ENCODE data around the gene FGD2. TPM values are rescaled to one million over a fixed set of nuclear protein-coding genes. Genes with fewer than 3 reads are reported as not detected.

FGD2 gene
- total and polyA plus RNA-seq, 2 donors (not counting 3 experiments of a cell fraction or from before 2014, with no cell fraction given): not detected

GRCh38 chr6:37006793-37007339 is 1.4 kb downstream of the FGD2 start:
- Histone ChIP-seq H3K4me2 (ENCODE audit: insufficient read depth, low read length) (no peak overlapping the region), H3K9ac (replicated peaks; ENCODE audit: extremely low read depth, insufficient read depth, low read length) (no peak overlapping the region), H3K9me3 (replicated peaks; ENCODE audit: control insufficient read depth, insufficient read depth, low read length) (no peaks in the 10 kb centered on the region), H3K27me3 (ENCODE audit: control insufficient read depth in 2 of 2, insufficient read depth in 2 of 2, low read length in 2 of 2) (peaks cover 0 to 4% of the 10 kb centered on the region in 2 experiments), H3K79me2 (ENCODE audit: control insufficient read depth, insufficient read depth, low read length) (no peaks in the 10 kb centered on the region), H3K4me1 (ENCODE audit: control insufficient read depth, extremely low read depth, insufficient read depth, low read length) (no peaks in the 10 kb centered on the region), H3K27ac (ENCODE audit: insufficient read depth, low read depth, low read length) (no peak overlapping the region), H3K36me3 (ENCODE audit: control insufficient read depth in 2 of 2, extremely low read depth in 1 of 2, insufficient read depth in 2 of 2, low read length in 2 of 2) (no peaks in the 10 kb centered on the region), H4K20me1 (replicated peaks; ENCODE audit: control insufficient read depth, extremely low read depth, insufficient read depth, low read length) (no peaks in the 10 kb centered on the region), H3K9me1 (replicated peaks; ENCODE audit: control insufficient read depth, extremely low read depth, insufficient read depth, low read length) (no peaks in the 10 kb centered on the region), H2AFZ (ENCODE audit: low read depth, low read length) (no peak overlapping the region), H3K4me3 (replicated peaks in 1 of 3; ENCODE audit: insufficient read depth in 1 of 3, low read depth in 1 of 3, low read length in 3 of 3) (no peak overlapping the region)
- TF ChIP-seq MYC (IDR thresholded peaks at IDR 0.05; ENCODE audit: low read depth, low read length) (no peak), FOS (IDR thresholded peaks at IDR 0.05; ENCODE audit: borderline replicate concordance, insufficient read depth, low read length) (no peak), POLR2A (IDR thresholded peaks at IDR 0.05; ENCODE audit: low read depth, low read length) (no peak), GATA2 (IDR thresholded peaks at IDR 0.05; ENCODE audit: insufficient read depth, insufficient read length, low read depth, low read length) (no peak), EZH2 (IDR thresholded peaks at IDR 0.05; ENCODE audit: borderline replicate concordance, low read depth, low read length, severe bottlenecking) (no peak), JUN (IDR thresholded peaks at IDR 0.05; ENCODE audit: borderline replicate concordance, insufficient read depth, insufficient read length, low read depth) (no peak), CTCF (IDR thresholded peaks at IDR 0.05; ENCODE audit: extremely low read depth in 1 of 2, insufficient read depth in 1 of 2, low read depth in 1 of 2, low read length in 2 of 2) (no peak), MAX (IDR thresholded peaks at IDR 0.05; ENCODE audit: insufficient read depth, insufficient read length) (no peak), POLR2AphosphoS5 (IDR thresholded peaks at IDR 0.05; ENCODE audit: insufficient read depth, low read depth, low read length) (no peak)
- FAIRE-seq (no peak), DNase-seq (ENCODE audit: low read depth, low spot score) (no peak)
- intact Hi-C loops (cut with micrococcal nuclease) (no loop called here), dilution Hi-C loops (cut with MboI; ENCODE audit: extremely low pct_ligation_motif_present, low sequenced_read_pairs) (no loop called here)
- BruUV-seq (replicated peaks): no TSS peak
- ChIA-PET POLR2A (interaction anchor here (1.1 kb wide), 1 partner anchor 21 kb away, joined by 5 read pairs; the partner anchor contains the start of gene MTCH1), CTCF (interaction anchor here (0.7 to 2.4 kb wide), 8 partner anchors 12 to 246 kb away, joined by 3 to 33 read pairs (median 3); no protein-coding TSS in a partner anchor)

Measured in endothelial cell of umbilical vein (primary cell).